ENCODE measurements around the gene ASB12. TPM values are rescaled to one million over a fixed set of nuclear protein-coding genes. Genes with fewer than 3 reads are reported as not detected.
A peak's percentile ranks its signal among the peaks of the same experiment; 100 is the strongest.

Gene ASB12
- total and polyA plus RNA-seq, 10 donors = 0.19 to 0.59 (median 0.28) TPM; not detected in 5

DNA sequence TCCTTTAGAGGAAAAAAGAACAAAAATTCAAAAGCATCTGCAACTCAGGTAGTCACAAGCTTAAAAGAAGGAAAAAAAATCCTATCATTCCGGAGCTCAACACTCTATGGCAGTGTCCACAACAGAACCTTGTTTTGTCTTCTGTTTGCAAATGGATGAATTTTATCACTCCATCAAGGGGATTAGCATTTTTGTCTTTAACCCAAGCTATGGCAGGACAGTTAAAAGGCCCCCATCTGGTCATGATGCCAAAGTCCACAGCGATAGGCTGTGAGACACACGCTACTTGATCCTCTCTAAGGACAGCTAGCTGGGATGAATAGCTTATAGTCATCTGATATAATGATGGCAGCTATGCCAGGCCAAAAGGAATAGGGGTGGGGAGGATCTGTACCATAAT is 41.5 kb downstream of the ASB12 start:
- no peak for DNase-seq
- no peaks in the 10 kb centered on the region for H3K27me3 ChIP-seq (replicated peaks in 1 of 7)
- no peak overlapping the region for H3K4me3 ChIP-seq
- intact Hi-C loops (cut with DNase I; ENCODE audit: low total_unique reads) = no loop called here
- WGBS, 5 donors = 88 to 98% (median 91%) methylated on average over 3 of the region's 3 CpGs
- no peaks in the 10 kb centered on the region for H3K9me3 ChIP-seq
- TF ChIP-seq POLR2A (IDR thresholded peaks at IDR 0.05) (no peak), POLR2AphosphoS5 (IDR thresholded peaks at IDR 0.05) (no peak)
- TF ChIP-seq, protein P1, sequence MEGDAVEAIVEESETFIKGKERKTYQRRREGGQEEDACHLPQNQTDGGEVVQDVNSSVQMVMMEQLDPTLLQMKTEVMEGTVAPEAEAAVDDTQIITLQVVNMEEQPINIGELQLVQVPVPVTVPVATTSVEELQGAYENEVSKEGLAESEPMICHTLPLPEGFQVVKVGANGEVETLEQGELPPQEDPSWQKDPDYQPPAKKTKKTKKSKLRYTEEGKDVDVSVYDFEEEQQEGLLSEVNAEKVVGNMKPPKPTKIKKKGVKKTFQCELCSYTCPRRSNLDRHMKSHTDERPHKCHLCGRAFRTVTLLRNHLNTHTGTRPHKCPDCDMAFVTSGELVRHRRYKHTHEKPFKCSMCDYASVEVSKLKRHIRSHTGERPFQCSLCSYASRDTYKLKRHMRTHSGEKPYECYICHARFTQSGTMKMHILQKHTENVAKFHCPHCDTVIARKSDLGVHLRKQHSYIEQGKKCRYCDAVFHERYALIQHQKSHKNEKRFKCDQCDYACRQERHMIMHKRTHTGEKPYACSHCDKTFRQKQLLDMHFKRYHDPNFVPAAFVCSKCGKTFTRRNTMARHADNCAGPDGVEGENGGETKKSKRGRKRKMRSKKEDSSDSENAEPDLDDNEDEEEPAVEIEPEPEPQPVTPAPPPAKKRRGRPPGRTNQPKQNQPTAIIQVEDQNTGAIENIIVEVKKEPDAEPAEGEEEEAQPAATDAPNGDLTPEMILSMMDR (IDR thresholded peaks at IDR 0.05 in 8 of 11, conservative IDR thresholded peaks at IDR 0.05 in 3 of 11) = no peak
- peaks cover 0 to 47% (median 14%) of the 10 kb centered on the region in 6 donors for H3K36me3 ChIP-seq
- no peaks in the 10 kb centered on the region for H3K4me1 ChIP-seq
- no peak overlapping the region for H3K27ac ChIP-seq

DNA sequence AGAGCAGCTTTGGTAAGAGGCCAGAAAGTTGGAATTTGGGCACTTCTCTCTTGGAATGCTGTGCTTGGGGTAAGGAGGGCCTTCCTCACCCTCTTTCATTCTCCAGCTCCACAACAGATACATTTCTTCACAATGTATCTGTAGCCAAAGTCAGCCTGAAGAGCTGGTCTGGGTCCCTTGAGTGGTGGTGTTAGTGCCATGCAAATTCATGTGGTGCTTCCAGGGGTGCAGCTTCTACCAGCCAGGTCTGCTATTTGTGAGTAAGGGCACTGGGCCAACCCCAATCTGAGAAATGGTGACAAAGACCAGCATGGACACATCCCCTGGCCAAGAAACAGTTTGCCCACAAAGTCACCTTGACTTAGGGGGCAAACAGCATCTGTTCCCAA is 42.7 kb downstream of the ASB12 start:
- no peak overlapping the region for H3K27ac ChIP-seq
- no peak overlapping the region for H3K4me3 ChIP-seq
- intact Hi-C loops (cut with DNase I; ENCODE audit: low total_unique reads) = no loop called here
- no peaks in the 10 kb centered on the region for H3K27me3 ChIP-seq (replicated peaks in 1 of 7)
- H3K4me1 ChIP-seq = no peaks in the 10 kb centered on the region
- TF ChIP-seq, protein P1 (IDR thresholded peaks at IDR 0.05 in 8 of 11, conservative IDR thresholded peaks at IDR 0.05 in 3 of 11) = no peak
- TF ChIP-seq POLR2A (IDR thresholded peaks at IDR 0.05) (no peak), POLR2AphosphoS5 (IDR thresholded peaks at IDR 0.05) (no peak)
- H3K9me3 ChIP-seq = no peaks in the 10 kb centered on the region
- H3K36me3 ChIP-seq = peaks cover 0 to 39% (median 14%) of the 10 kb centered on the region in 6 donors
- DNase-seq = no peak

DNA sequence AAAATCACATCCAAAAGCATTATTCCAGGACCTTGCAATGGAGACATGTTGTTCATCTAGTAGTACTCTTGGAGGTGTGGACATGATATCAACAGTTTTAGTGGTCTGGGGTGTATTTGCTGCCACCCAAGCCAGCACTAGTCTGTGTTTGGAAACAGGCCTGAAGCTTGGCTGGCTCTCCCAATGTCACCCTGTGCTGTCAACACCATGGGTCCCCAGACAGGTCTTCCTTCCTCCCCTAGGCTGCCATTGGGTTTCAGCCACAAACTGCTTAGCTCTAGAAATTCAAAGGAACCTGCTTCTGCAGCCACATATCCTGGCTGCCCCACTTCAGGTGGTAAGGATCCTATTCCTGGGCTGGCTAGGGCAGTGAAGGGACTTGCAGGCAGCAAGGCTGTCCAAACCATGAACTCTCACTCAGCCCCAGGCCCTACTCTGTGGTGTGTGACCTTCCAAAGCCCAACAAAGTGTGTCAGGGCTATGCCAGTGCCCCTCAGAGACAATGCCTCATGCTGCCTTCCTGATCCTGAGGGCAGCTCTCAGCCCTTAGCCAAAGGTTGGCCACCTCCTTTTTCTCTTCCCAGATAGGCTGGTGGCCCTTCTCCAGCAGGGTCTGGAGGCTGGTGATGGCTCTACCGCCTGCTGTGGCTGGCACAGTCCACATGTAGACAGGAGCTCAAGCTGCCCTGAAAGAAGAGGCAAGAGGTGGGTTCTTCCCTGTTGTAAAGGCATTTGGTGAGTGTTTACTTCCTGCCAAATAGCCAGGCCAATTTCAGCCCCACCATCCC is 43.2 kb downstream of the ASB12 start:
- DNase-seq = peak; percentile 42
- TF ChIP-seq POLR2A (IDR thresholded peaks at IDR 0.05) (no peak), POLR2AphosphoS5 (IDR thresholded peaks at IDR 0.05) (no peak)
- TF ChIP-seq, protein P1 (IDR thresholded peaks at IDR 0.05 in 8 of 11, conservative IDR thresholded peaks at IDR 0.05 in 3 of 11) = no peak
- 86 to 100% (median 86%) methylated on average over 1 of the region's 1 CpG for WGBS, 5 donors

DNA sequence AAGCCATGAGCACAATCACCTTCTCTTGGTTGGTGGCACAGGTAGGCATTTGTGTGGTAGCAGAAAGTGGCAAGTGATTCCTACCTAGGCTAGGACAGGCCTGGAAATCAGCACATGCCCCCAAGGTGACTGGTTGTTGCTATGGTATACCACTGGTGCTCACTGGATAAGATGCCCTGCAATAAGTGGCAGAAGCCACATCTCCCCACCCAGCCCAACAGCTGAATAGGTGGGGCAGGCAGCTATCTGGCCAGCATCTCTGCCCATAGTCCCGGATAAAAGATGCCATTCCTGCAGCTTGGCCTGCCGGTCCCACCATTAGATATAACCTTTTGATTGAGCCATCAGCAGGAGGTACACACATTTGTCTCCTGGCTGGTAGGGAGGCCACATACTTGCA is 46.0 kb downstream of the ASB12 start:
- 83 to 96% (median 91%) methylated on average over 2 of the region's 2 CpGs; no CpG with 5 or more reads in 1 of the 5 donors for WGBS, 5 donors
- H3K4me3 ChIP-seq = no peak overlapping the region
- H3K36me3 ChIP-seq = peaks cover 0 to 8% (median 0%) of the 10 kb centered on the region in 6 donors
- no peaks in the 10 kb centered on the region for H3K27me3 ChIP-seq (replicated peaks in 1 of 7)
- TF ChIP-seq POLR2AphosphoS5 (IDR thresholded peaks at IDR 0.05) = no peak
- TF ChIP-seq, protein P1 (IDR thresholded peaks at IDR 0.05 in 8 of 11, conservative IDR thresholded peaks at IDR 0.05 in 3 of 11) = no peak
- no peak for TF ChIP-seq POLR2A (IDR thresholded peaks at IDR 0.05)
- intact Hi-C loops (cut with DNase I; ENCODE audit: low total_unique reads) = no loop called here
- no peaks in the 10 kb centered on the region for H3K9me3 ChIP-seq
- H3K27ac ChIP-seq = no peak overlapping the region
- peak; percentile 35 for DNase-seq
- H3K4me1 ChIP-seq = no peaks in the 10 kb centered on the region

More for the DNA sequence above, 43.2 kb downstream of the ASB12 start:
- Histone ChIP-seq H3K9me3 (no peaks in the 10 kb centered on the region), H3K27me3 (replicated peaks in 1 of 7) (no peaks in the 10 kb centered on the region), H3K4me3 (no peak overlapping the region), H3K36me3 (peaks cover 0 to 33% (median 13%) of the 10 kb centered on the region in 6 donors), H3K27ac (no peak overlapping the region), H3K4me1 (no peaks in the 10 kb centered on the region)
- intact Hi-C loops (cut with DNase I; ENCODE audit: low total_unique reads) = no loop called here

Measured in spleen (tissue), 11 donors.